IPS-20b (cell line): ENCODE data around the gene CTNND2.

Source experiments
- H3K27ac ChIP-seq: one replicate; pipeline ENCODE4 v1.5.1; 2013; ENCODE audit warnings: low read length
- H3K27me3 ChIP-seq: 2 replicates; pipeline ENCODE4 v1.6.1; 2013; ENCODE audit warnings: mild to moderate bottlenecking, low read length, inconsistent platforms; ENCODE audit not compliant: insufficient read depth
- H3K36me3 ChIP-seq: 2 replicates; pipeline ENCODE4 v1.6.1; 2013; ENCODE audit warnings: low read depth, mild to moderate bottlenecking, inconsistent platforms, low read length, moderate library complexity; ENCODE audit not compliant: insufficient read depth
- H3K4me1 ChIP-seq: 2 replicates; pipeline ENCODE4 v1.6.1; 2013; ENCODE audit warnings: mild to moderate bottlenecking, control low read depth, inconsistent platforms, low read length, moderate library complexity; ENCODE audit not compliant: insufficient read depth
- H3K4me3 ChIP-seq: 2 replicates; pipeline ENCODE4 v1.5.1; 2013; ENCODE audit warnings: mild to moderate bottlenecking, low read length, inconsistent platforms
- H3K9ac ChIP-seq: 2 replicates; pipeline ENCODE4 v1.6.1; 2013; ENCODE audit warnings: low read depth, mild to moderate bottlenecking, inconsistent platforms, low read length, moderate library complexity
- H3K9me3 ChIP-seq: 2 replicates; pipeline ENCODE4 v1.6.1; 2013; ENCODE audit warnings: mild to moderate bottlenecking, low read depth, low read length, inconsistent platforms; ENCODE audit not compliant: insufficient read depth

CTNND2 gene

GRCh38 chr5:11050596-11051304 lies 853.5 kb downstream of the CTNND2 start:
- Histone ChIP-seq H3K27me3 (no peaks in the 10 kb centered on the region), H3K4me3 (no peak overlapping the region), H3K9ac (no peak overlapping the region), H3K27ac (no peak overlapping the region), H3K4me1 (no peaks in the 10 kb centered on the region), H3K36me3 (no peaks in the 10 kb centered on the region), H3K9me3 (no peaks in the 10 kb centered on the region)

- H3K27ac ChIP-seq, result no peak overlapping the region
- H3K9me3 ChIP-seq, result no peaks in the 10 kb centered on the region
- no peaks in the 10 kb centered on the region for H3K4me1 ChIP-seq
- no peaks in the 10 kb centered on the region for H3K27me3 ChIP-seq
- H3K9ac ChIP-seq, result no peak overlapping the region
- H3K4me3 ChIP-seq, result no peak overlapping the region
- no peaks in the 10 kb centered on the region for H3K36me3 ChIP-seq
These were observed 855.5 kb downstream of the CTNND2 start for GRCh38 chr5:11048760-11049159.

GRCh38 chr5:11047625-11048024 lies 856.6 kb downstream of the CTNND2 start:
- no peaks in the 10 kb centered on the region for H3K27me3 ChIP-seq
- H3K4me3 ChIP-seq, result no peak overlapping the region

GRCh38 chr5:11047030-11047429 lies 857.2 kb downstream of the CTNND2 start:
- H3K27me3 ChIP-seq, result no peaks in the 10 kb centered on the region
- no peak overlapping the region for H3K27ac ChIP-seq
- no peaks in the 10 kb centered on the region for H3K9me3 ChIP-seq
- H3K4me3 ChIP-seq, result no peak overlapping the region
- no peaks in the 10 kb centered on the region for H3K4me1 ChIP-seq
- no peak overlapping the region for H3K9ac ChIP-seq
- H3K36me3 ChIP-seq, result no peaks in the 10 kb centered on the region

More at GRCh38 chr5:11047625-11048024, 856.6 kb downstream of the CTNND2 start:
- Histone ChIP-seq H3K4me1 (no peaks in the 10 kb centered on the region), H3K27ac (no peak overlapping the region), H3K36me3 (no peaks in the 10 kb centered on the region), H3K9me3 (no peaks in the 10 kb centered on the region), H3K9ac (no peak overlapping the region)

GRCh38 chr5:11046160-11046559 lies 858.1 kb downstream of the CTNND2 start:
- no peaks in the 10 kb centered on the region for H3K27me3 ChIP-seq
- H3K4me3 ChIP-seq, result no peak overlapping the region
- H3K4me1 ChIP-seq, result no peaks in the 10 kb centered on the region
- no peaks in the 10 kb centered on the region for H3K9me3 ChIP-seq
- no peak overlapping the region for H3K27ac ChIP-seq
- H3K36me3 ChIP-seq, result no peaks in the 10 kb centered on the region
- no peak overlapping the region for H3K9ac ChIP-seq

GRCh38 chr5:11045411-11045810 lies 858.8 kb downstream of the CTNND2 start:
- H3K4me1 ChIP-seq, result no peaks in the 10 kb centered on the region
- no peaks in the 10 kb centered on the region for H3K36me3 ChIP-seq
- H3K9ac ChIP-seq, result no peak overlapping the region
- no peaks in the 10 kb centered on the region for H3K27me3 ChIP-seq
- no peak overlapping the region for H3K27ac ChIP-seq
- no peaks in the 10 kb centered on the region for H3K9me3 ChIP-seq
- H3K4me3 ChIP-seq, result no peak overlapping the region

- H3K9me3 ChIP-seq, result no peaks in the 10 kb centered on the region
- H3K4me3 ChIP-seq, result no peak overlapping the region
- H3K9ac ChIP-seq, result no peak overlapping the region
- H3K27me3 ChIP-seq, result no peaks in the 10 kb centered on the region
- H3K36me3 ChIP-seq, result no peaks in the 10 kb centered on the region
- no peaks in the 10 kb centered on the region for H3K4me1 ChIP-seq
- H3K27ac ChIP-seq, result no peak overlapping the region
These were observed 859.7 kb downstream of the CTNND2 start for GRCh38 chr5:11044581-11044980.

- Histone ChIP-seq H3K36me3 (no peaks in the 10 kb centered on the region), H3K4me1 (no peaks in the 10 kb centered on the region), H3K9me3 (no peaks in the 10 kb centered on the region), H3K9ac (no peak overlapping the region), H3K27ac (no peak overlapping the region), H3K4me3 (no peak overlapping the region), H3K27me3 (no peaks in the 10 kb centered on the region)
These were observed 860.4 kb downstream of the CTNND2 start for GRCh38 chr5:11043881-11044280.

- H3K9ac ChIP-seq, result no peak overlapping the region
- no peak overlapping the region for H3K27ac ChIP-seq
- H3K4me3 ChIP-seq, result no peak overlapping the region
- H3K36me3 ChIP-seq, result no peaks in the 10 kb centered on the region
- H3K9me3 ChIP-seq, result no peaks in the 10 kb centered on the region
- H3K27me3 ChIP-seq, result no peaks in the 10 kb centered on the region
- H3K4me1 ChIP-seq, result no peaks in the 10 kb centered on the region
These were observed 863.9 kb downstream of the CTNND2 start for GRCh38 chr5:11040345-11040744.

GRCh38 chr5:11038772-11039171 lies 865.5 kb downstream of the CTNND2 start:
- H3K27me3 ChIP-seq, result no peaks in the 10 kb centered on the region
- no peaks in the 10 kb centered on the region for H3K9me3 ChIP-seq
- H3K4me1 ChIP-seq, result no peaks in the 10 kb centered on the region
- no peak overlapping the region for H3K4me3 ChIP-seq
- no peak overlapping the region for H3K27ac ChIP-seq
- no peaks in the 10 kb centered on the region for H3K36me3 ChIP-seq
- no peak overlapping the region for H3K9ac ChIP-seq

- no peak overlapping the region for H3K9ac ChIP-seq
- no peaks in the 10 kb centered on the region for H3K9me3 ChIP-seq
- H3K27me3 ChIP-seq, result no peaks in the 10 kb centered on the region
- no peak overlapping the region for H3K4me3 ChIP-seq
- no peaks in the 10 kb centered on the region for H3K4me1 ChIP-seq
- H3K36me3 ChIP-seq, result no peaks in the 10 kb centered on the region
- H3K27ac ChIP-seq, result no peak overlapping the region
These were observed 866.3 kb downstream of the CTNND2 start for GRCh38 chr5:11037941-11038340.

- H3K9ac ChIP-seq, result no peak overlapping the region
- H3K36me3 ChIP-seq, result no peaks in the 10 kb centered on the region
- no peaks in the 10 kb centered on the region for H3K27me3 ChIP-seq
- H3K27ac ChIP-seq, result no peak overlapping the region
- H3K4me3 ChIP-seq, result no peak overlapping the region
- H3K4me1 ChIP-seq, result no peaks in the 10 kb centered on the region
- H3K9me3 ChIP-seq, result no peaks in the 10 kb centered on the region
These were observed 867.2 kb downstream of the CTNND2 start for GRCh38 chr5:11037080-11037479.
